Mucosa of gallbladder (tissue), 1 donor: ENCODE measurements around the gene FBRSL1. TPM values are rescaled to one million over a fixed set of nuclear protein-coding genes. Genes with fewer than 3 reads are reported as not detected.
"Not testable (repeated sequence)": the region's sequence is repeated elsewhere in the genome, so short reads cannot be mapped to it uniquely, and the experiment has no call there.

Source experiments
- DNase-seq: peaks from one replicate; pipeline ENCODE4 v3.0.0-alpha.2; 2020; ENCODE audit warnings: low spot score
- total RNA-seq: library from RNA; stranded (reverse); gene quantifications from one replicate; pipeline ENCODE4 v1.2.1, GENCODE V29; 2021
- donor health status: DM: no; HTN: no; CAD: no.

The FBRSL1 gene
- total RNA-seq, 1 donor from 2014 or later, result 67.1 TPM

GRCh38 chr12:132453361-132454192, 36.4 kb upstream of the FBRSL1 start:
- no peak for DNase-seq

GRCh38 chr12:132454193-132454932, 35.6 kb upstream of the FBRSL1 start:
- no peak for DNase-seq

- DNase-seq, result no peak
These were observed 35.0 kb upstream of the FBRSL1 start for GRCh38 chr12:132454933-132455418.

- DNase-seq, result no peak
These were observed 34.4 kb upstream of the FBRSL1 start for GRCh38 chr12:132455565-132455964.

- no peak for DNase-seq
These were observed 33.6 kb upstream of the FBRSL1 start for GRCh38 chr12:132456186-132456943.

- no peak for DNase-seq
These were observed 32.9 kb upstream of the FBRSL1 start for GRCh38 chr12:132456944-132457495.

GRCh38 chr12:132458441-132458840, 31.5 kb upstream of the FBRSL1 start:
- DNase-seq, result no peak

GRCh38 chr12:132458846-132459641, 30.9 kb upstream of the FBRSL1 start:
- no peak for DNase-seq

- no peak for DNase-seq
These were observed 29.4 kb upstream of the FBRSL1 start for GRCh38 chr12:132460571-132460970.

GRCh38 chr12:132461526-132461925, 28.4 kb upstream of the FBRSL1 start:
- no peak for DNase-seq

- no peak for DNase-seq
These were observed 27.2 kb upstream of the FBRSL1 start for GRCh38 chr12:132462788-132463187.

GRCh38 chr12:132463284-132463924, 26.5 kb upstream of the FBRSL1 start:
- not testable (repeated sequence) for DNase-seq

GRCh38 chr12:132464304-132464703, 25.6 kb upstream of the FBRSL1 start:
- not testable (repeated sequence) for DNase-seq

- no peak for DNase-seq
These were observed 25.1 kb upstream of the FBRSL1 start for GRCh38 chr12:132464820-132465219.

- DNase-seq, result no peak
These were observed 24.4 kb upstream of the FBRSL1 start for GRCh38 chr12:132465269-132466190.

GRCh38 chr12:132466241-132467201, 23.4 kb upstream of the FBRSL1 start:
- no peak for DNase-seq

GRCh38 chr12:132467511-132467910, 22.4 kb upstream of the FBRSL1 start:
- no peak for DNase-seq

GRCh38 chr12:132469423-132469822, 20.5 kb upstream of the FBRSL1 start:
- DNase-seq, result no peak
